K562 (cell line): ENCODE results near the gene KIN.

Source experiments
- ESRRA ChIP-seq: fragments of 450-650 bp; IDR thresholded peaks from 2 replicates; pipeline ENCODE4 v1.6.1; 2014; ENCODE audit warnings: low read depth, mild to moderate bottlenecking, moderate library complexity, borderline replicate concordance
- KHSRP ChIP-seq: fragments of 450-650 bp; IDR thresholded peaks from 2 replicates; pipeline ENCODE4 v1.6.1; 2017
- KLF1 ChIP-seq: fragments of 450-650 bp; IDR thresholded peaks from 2 replicates; pipeline ENCODE4 v1.6.1; 2016; ENCODE audit warnings: missing genetic modification characterization, missing compliant biosample characterization
- NFE2 ChIP-seq: IDR thresholded peaks from 2 replicates; pipeline ENCODE4 v1.6.1; 2014; ENCODE audit warnings: antibody characterized with exemption, low read depth
- OTX1 ChIP-seq: fragments of 450-650 bp; formaldehyde crosslinking; IDR thresholded peaks from 2 replicates; pipeline ENCODE4 v1.4.0; 2022; ENCODE audit warnings: mild to moderate bottlenecking

- no peak for TF ChIP-seq ESRRA
- TF ChIP-seq OTX1, result no peak
- no peak for TF ChIP-seq KHSRP
- no peak for TF ChIP-seq NFE2
- TF ChIP-seq KLF1 (tag), result no peak
Observed at GRCh38 chr10:7813481-7813880, 25.7 kb upstream of the KIN start.
